ENCODE results near the gene CD44. TPM values are rescaled to one million over a fixed set of nuclear protein-coding genes. Genes with fewer than 3 reads are reported as not detected.

The CD44 gene
- polyA plus RNA-seq, 1 of the 3 experiments (the other 2 are of a cell fraction): 457 TPM

DNA sequence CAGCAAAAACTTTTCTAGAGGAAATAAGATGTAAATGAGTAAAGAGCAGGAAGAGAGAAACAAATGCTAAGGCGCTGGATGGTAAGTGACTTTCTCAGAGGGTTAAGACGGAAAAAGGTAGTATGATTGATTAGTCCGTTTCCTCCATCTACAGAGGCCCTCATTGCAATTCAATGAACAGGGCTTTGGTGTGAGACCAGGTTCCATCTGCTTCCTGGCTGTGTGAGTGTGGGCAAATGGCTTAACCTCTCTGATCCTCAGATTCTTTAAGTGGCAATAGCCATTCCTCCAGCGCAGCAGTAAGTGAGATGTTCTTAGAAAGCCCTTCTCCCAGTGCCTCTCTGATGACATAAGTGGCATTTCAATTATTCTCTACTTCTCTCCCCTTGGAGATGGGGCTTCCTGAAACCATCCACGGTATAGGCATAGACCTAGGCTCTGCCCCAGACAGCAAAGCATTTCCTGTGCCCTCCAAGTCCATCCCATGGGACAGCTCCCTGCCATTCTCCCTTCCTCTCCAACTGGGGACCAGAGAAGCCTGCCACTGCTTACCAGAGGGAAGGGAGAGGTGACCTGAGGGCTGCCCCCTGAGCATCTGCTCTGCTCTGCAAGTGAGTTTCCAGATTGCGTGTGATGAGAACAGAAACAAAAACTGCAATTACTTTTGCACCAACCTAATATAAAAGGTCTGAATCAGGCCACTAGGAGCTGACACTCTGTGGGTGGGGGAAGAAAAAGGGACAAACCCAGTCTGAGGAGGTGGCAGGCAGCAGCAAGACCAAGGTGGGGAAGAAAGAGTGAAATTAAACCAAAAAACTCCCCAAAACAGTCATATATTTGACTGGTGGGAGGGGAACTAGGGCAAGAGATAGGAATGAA lies 12.7 kb upstream of the CD44 start:
- Histone ChIP-seq H3K27ac (ENCODE audit: low read depth in 2 of 2, low read length in 1 of 2) (no peak overlapping the region), H4K20me1 (ENCODE audit: insufficient read depth) (no peaks in the 10 kb centered on the region), H3K9ac (no peak overlapping the region), H3K9me3 (no peaks in the 10 kb centered on the region), H2AFZ (ENCODE audit: low read depth) (no peak overlapping the region), H3K4me3 (ENCODE audit: low read depth in 2 of 2, low read length in 1 of 2) (no peak overlapping the region), H3K9me2 (no peaks in the 10 kb centered on the region), H3K79me2 (ENCODE audit: insufficient read depth) (no peaks in the 10 kb centered on the region), H3K4me1 (ENCODE audit: control insufficient read depth in 1 of 2, insufficient read depth in 2 of 2, low read depth in 1 of 2, low read length in 1 of 2) (no peaks in the 10 kb centered on the region), H3K36me3 (replicated peaks in 1 of 2; ENCODE audit: control insufficient read depth in 1 of 2, insufficient read depth in 2 of 2, low read length in 1 of 2) (no peaks in the 10 kb centered on the region), H3K27me3 (ENCODE audit: insufficient read depth) (no peaks in the 10 kb centered on the region), H3F3A (replicated peaks; ENCODE audit: insufficient read depth) (no peaks in the 10 kb centered on the region), H3K4me2 (no peak overlapping the region)
- DNase-seq: no peak
- WGBS (ENCODE audit: low lambda C conversion rate): 90% methylated on average over 6 of the region's 6 CpGs
- TF ChIP-seq, protein P1, sequence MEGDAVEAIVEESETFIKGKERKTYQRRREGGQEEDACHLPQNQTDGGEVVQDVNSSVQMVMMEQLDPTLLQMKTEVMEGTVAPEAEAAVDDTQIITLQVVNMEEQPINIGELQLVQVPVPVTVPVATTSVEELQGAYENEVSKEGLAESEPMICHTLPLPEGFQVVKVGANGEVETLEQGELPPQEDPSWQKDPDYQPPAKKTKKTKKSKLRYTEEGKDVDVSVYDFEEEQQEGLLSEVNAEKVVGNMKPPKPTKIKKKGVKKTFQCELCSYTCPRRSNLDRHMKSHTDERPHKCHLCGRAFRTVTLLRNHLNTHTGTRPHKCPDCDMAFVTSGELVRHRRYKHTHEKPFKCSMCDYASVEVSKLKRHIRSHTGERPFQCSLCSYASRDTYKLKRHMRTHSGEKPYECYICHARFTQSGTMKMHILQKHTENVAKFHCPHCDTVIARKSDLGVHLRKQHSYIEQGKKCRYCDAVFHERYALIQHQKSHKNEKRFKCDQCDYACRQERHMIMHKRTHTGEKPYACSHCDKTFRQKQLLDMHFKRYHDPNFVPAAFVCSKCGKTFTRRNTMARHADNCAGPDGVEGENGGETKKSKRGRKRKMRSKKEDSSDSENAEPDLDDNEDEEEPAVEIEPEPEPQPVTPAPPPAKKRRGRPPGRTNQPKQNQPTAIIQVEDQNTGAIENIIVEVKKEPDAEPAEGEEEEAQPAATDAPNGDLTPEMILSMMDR (IDR thresholded peaks at IDR 0.05): no peak
- no peak for TF ChIP-seq GATA2 (CRISPR knock-in tag; IDR thresholded peaks at IDR 0.05)
- TF ChIP-seq, protein P2, sequence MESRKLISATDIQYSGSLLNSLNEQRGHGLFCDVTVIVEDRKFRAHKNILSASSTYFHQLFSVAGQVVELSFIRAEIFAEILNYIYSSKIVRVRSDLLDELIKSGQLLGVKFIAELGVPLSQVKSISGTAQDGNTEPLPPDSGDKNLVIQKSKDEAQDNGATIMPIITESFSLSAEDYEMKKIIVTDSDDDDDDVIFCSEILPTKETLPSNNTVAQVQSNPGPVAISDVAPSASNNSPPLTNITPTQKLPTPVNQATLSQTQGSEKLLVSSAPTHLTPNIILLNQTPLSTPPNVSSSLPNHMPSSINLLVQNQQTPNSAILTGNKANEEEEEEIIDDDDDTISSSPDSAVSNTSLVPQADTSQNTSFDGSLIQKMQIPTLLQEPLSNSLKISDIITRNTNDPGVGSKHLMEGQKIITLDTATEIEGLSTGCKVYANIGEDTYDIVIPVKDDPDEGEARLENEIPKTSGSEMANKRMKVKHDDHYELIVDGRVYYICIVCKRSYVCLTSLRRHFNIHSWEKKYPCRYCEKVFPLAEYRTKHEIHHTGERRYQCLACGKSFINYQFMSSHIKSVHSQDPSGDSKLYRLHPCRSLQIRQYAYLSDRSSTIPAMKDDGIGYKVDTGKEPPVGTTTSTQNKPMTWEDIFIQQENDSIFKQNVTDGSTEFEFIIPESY (IDR thresholded peaks at IDR 0.05; ENCODE audit: borderline replicate concordance, low read depth): no peak
- no peak for TF ChIP-seq FOXJ3 (CRISPR knock-in tag; IDR thresholded peaks at IDR 0.05)
- no peak for TF ChIP-seq RXRA (IDR thresholded peaks at IDR 0.05; ENCODE audit: borderline replicate concordance, low read depth)
- TF ChIP-seq CHD2 (IDR thresholded peaks at IDR 0.05; ENCODE audit: low read length, partially characterized antibody): no peak
- TF ChIP-seq MXI1 (IDR thresholded peaks at IDR 0.05; ENCODE audit: low read depth, low read length): no peak
- no peak for TF ChIP-seq MEF2A (IDR thresholded peaks at IDR 0.05; ENCODE audit: borderline replicate concordance, low read depth)
- no peak for TF ChIP-seq TCF12 (IDR thresholded peaks at IDR 0.05)
- TF ChIP-seq, protein P3, sequence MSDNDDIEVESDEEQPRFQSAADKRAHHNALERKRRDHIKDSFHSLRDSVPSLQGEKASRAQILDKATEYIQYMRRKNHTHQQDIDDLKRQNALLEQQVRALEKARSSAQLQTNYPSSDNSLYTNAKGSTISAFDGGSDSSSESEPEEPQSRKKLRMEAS (IDR thresholded peaks at IDR 0.05; ENCODE audit: low read depth): no peak
- CTCF ChIA-PET: no interaction called here
- POLR2A ChIA-PET: no interaction called here

DNA sequence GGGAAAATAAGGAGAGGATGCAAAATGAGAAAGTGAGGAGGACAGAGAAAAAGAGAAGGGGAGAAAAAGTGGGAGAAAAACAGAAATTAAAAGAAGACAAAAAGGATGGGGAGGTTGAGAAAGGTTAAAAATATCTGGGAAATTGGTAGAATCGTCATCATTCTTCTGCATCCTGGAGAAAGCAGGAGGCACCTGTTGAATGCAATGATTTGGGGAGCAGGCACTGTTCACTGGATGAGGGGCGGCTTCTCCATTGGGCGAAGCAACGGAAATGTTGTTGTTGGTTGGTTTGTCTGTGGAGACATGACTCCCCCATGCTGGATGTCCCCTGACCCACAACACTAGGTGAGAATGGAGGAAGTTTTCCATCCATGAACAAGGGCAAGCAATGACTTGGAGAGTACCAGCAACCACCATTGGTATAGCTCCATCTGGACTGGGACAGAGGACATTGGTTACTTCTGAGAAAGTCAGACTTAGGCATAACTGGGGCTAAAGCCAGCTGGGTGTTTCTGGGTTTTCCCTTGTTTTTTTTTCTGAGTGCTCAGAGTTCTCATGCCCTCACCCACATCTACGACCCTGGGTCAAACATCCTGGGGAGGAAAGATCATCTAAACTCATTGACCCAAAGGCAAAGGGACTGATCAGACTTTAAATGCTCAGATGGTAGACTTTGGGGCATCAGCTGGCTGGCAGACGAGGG lies 11.9 kb upstream of the CD44 start:
- Histone ChIP-seq H3K4me1 (ENCODE audit: control insufficient read depth in 1 of 2, insufficient read depth in 2 of 2, low read depth in 1 of 2, low read length in 1 of 2) (no peaks in the 10 kb centered on the region), H3K9ac (no peak overlapping the region), H3K4me2 (no peak overlapping the region), H3K79me2 (ENCODE audit: insufficient read depth) (no peaks in the 10 kb centered on the region), H3K36me3 (replicated peaks in 1 of 2; ENCODE audit: control insufficient read depth in 1 of 2, insufficient read depth in 2 of 2, low read length in 1 of 2) (no peaks in the 10 kb centered on the region), H3K4me3 (ENCODE audit: low read depth in 2 of 2, low read length in 1 of 2) (no peak overlapping the region), H3K27me3 (ENCODE audit: insufficient read depth) (no peaks in the 10 kb centered on the region), H3K9me3 (no peaks in the 10 kb centered on the region), H3F3A (replicated peaks; ENCODE audit: insufficient read depth) (no peaks in the 10 kb centered on the region), H3K9me2 (no peaks in the 10 kb centered on the region), H4K20me1 (ENCODE audit: insufficient read depth) (no peaks in the 10 kb centered on the region), H3K27ac (ENCODE audit: low read depth in 2 of 2, low read length in 1 of 2) (no peak overlapping the region), H2AFZ (ENCODE audit: low read depth) (no peak overlapping the region)
- no peak for TF ChIP-seq MXI1 (IDR thresholded peaks at IDR 0.05; ENCODE audit: low read depth, low read length)
- no peak for TF ChIP-seq FOXJ3 (CRISPR knock-in tag; IDR thresholded peaks at IDR 0.05)
- TF ChIP-seq CHD2 (IDR thresholded peaks at IDR 0.05; ENCODE audit: low read length, partially characterized antibody): no peak
- ChIA-PET CTCF (no interaction called here), POLR2A (no interaction called here)
- no peak for DNase-seq
- WGBS (ENCODE audit: low lambda C conversion rate): 94% methylated on average over 6 of the region's 6 CpGs
